HepG2 (cell line): ENCODE results near the gene SP7. TPM values are rescaled to one million over a fixed set of nuclear protein-coding genes. Genes with fewer than 3 reads are reported as not detected.

Experiments used
- ATAC-seq: fragments of 200-7000 bp; cut with Tn5 transposase; 3 replicates; pipeline ENCODE4 v1.9.1; 2020; ENCODE audit warnings: mild to moderate bottlenecking, moderate library complexity
- BruUV-seq: library from RNA; stranded (reverse); fragments of 400-500 nt; replicated peaks from 2 replicates; lab custom pipeline; 2021; lab: Mats Ljungman, UMichigan
- CTCF ChIA-PET: fragments of 300-600 bp; formaldehyde crosslinking; extraction: SDS; loops from one replicate; lab custom pipeline; 2021; ENCODE audit warnings: low total read pairs, inconsistent platforms, low intra/inter-chr PET ratio; lab: Yijun Ruan, JAX
- POLR2A ChIA-PET: fragments of 350-600 bp; sonication (Branson Sonifier 250); formaldehyde crosslinking; loops from one replicate; lab custom pipeline; 2020; ENCODE audit warnings: antibody characterized with exemption, inconsistent platforms; lab: Yijun Ruan, JAX
- DNase-seq: peaks from one replicate; pipeline ENCODE4 v3.0.0-alpha.2; 2015; ENCODE audit warnings: low spot score
- FAIRE-seq: peaks from 3 replicates; lab custom pipeline; 2011; peaks lifted over from hg19 to GRCh38; lab: Jason Lieb, UNC
- H2AFZ ChIP-seq: one replicate; pipeline ENCODE4 v1.6.1; 2011; ENCODE audit warnings: low read length, inconsistent platforms
- H3K27ac ChIP-seq: fragments of 300-600 bp; 3 replicates; pipeline ENCODE4 v1.8.0; 2011; ENCODE audit warnings: mixed run types, mild to moderate bottlenecking, mixed read lengths, low read length, inconsistent platforms; ENCODE audit not compliant: insufficient read depth; ENCODE audit errors: extremely low read length
- H3K27me3 ChIP-seq, 2 experiments: fragments of 200-600 bp in 1 of 2; 2 replicates in 1 of 2; 3 replicates in 1 of 2; pipeline versions ENCODE4 v1.6.0 to v1.8.0; 2011; ENCODE audit warnings: low read length in 2 of 2, mild to moderate bottlenecking in 2 of 2, moderate library complexity in 2 of 2, inconsistent platforms in 1 of 2; ENCODE audit not compliant: insufficient read depth in 2 of 2, control insufficient read depth in 1 of 2
- H3K36me3 ChIP-seq, 2 experiments: fragments of 200-600 bp in 1 of 2; replicated peaks in 1 of 2; 2 replicates in 1 of 2; 3 replicates in 1 of 2; pipeline versions ENCODE4 v1.5.1 to v1.8.0; 2011; ENCODE audit warnings: low read length in 2 of 2, inconsistent platforms in 1 of 2; ENCODE audit not compliant: insufficient read depth in 2 of 2, control insufficient read depth in 1 of 2
- H3K4me1 ChIP-seq: 2 replicates; pipeline ENCODE4 v1.5.1; 2012; ENCODE audit warnings: low read length, inconsistent platforms; ENCODE audit not compliant: insufficient read depth
- H3K4me2 ChIP-seq: 2 replicates; pipeline ENCODE4 v1.6.0; 2011; ENCODE audit warnings: low read depth, low read length, inconsistent platforms
- H3K4me3 ChIP-seq, 3 experiments: fragments of 200-600 bp in 1 of 3; sonication (generic), shearing (Covaris generic) in 1 of 3; replicated peaks in 1 of 3; 2 replicates each; pipeline ENCODE4 v1.5.1; 2011 to 2016; ENCODE audit warnings: low read length in 3 of 3, inconsistent platforms in 2 of 3, low read depth in 2 of 3, mild to moderate bottlenecking in 2 of 3, control low read depth in 1 of 3, mixed read lengths in 1 of 3; ENCODE audit not compliant: insufficient read depth in 1 of 3
- H3K79me2 ChIP-seq: one replicate; pipeline ENCODE4 v1.6.1; 2011; ENCODE audit warnings: low read length, inconsistent platforms; ENCODE audit not compliant: insufficient read depth
- H3K9ac ChIP-seq: 2 replicates; pipeline ENCODE4 v1.6.0; 2011; ENCODE audit warnings: mild to moderate bottlenecking, low read depth, low read length, inconsistent platforms; ENCODE audit not compliant: insufficient read depth
- H3K9me3 ChIP-seq: 2 replicates; pipeline ENCODE4 v1.5.1; 2012; ENCODE audit warnings: mild to moderate bottlenecking, low read length
- H4K20me1 ChIP-seq: 2 replicates; pipeline ENCODE4 v1.6.0; 2011; ENCODE audit warnings: inconsistent platforms, mild to moderate bottlenecking, low read length, moderate library complexity; ENCODE audit not compliant: insufficient read depth
- ATF2 ChIP-seq: sonication (generic); formaldehyde crosslinking; IDR thresholded peaks from 2 replicates; pipeline ENCODE4 v1.4.0; 2020; ENCODE audit warnings: missing genetic modification reagents
- ATM ChIP-seq: fragments of 450-650 bp; IDR thresholded peaks from 2 replicates; pipeline ENCODE4 v1.7.1; 2017; ENCODE audit warnings: mild to moderate bottlenecking, borderline replicate concordance
- DMTF1 ChIP-seq: sonication (generic); formaldehyde crosslinking; IDR thresholded peaks from 2 replicates; pipeline ENCODE4 v1.4.0; 2020; ENCODE audit warnings: mild to moderate bottlenecking, missing genetic modification reagents
- HMGXB4 ChIP-seq, 2 experiments: sonication (generic) in 1 of 2; formaldehyde crosslinking in 1 of 2; IDR thresholded peaks; 2 replicates each; pipeline versions ENCODE4 v1.4.0 to v1.6.1; 2018 to 2020; ENCODE audit warnings: missing genetic modification reagents in 2 of 2, borderline replicate concordance in 1 of 2, low read depth in 1 of 2, mild to moderate bottlenecking in 1 of 2, missing biosample characterization in 1 of 2
- KLF9 ChIP-seq: IDR thresholded peaks from 2 replicates; pipeline ENCODE4 v1.6.1; 2016; ENCODE audit warnings: low read depth
- MYNN ChIP-seq: sonication (generic); formaldehyde crosslinking; IDR thresholded peaks from 2 replicates; pipeline ENCODE4 v1.4.0; 2020; ENCODE audit warnings: mild to moderate bottlenecking, low read depth, missing genetic modification reagents
- PRDM10 ChIP-seq: sonication (generic); formaldehyde crosslinking; IDR thresholded peaks from 2 replicates; pipeline ENCODE4 v1.4.0; 2020; ENCODE audit warnings: low read depth, missing genetic modification reagents
- ZNF704 ChIP-seq: sonication (generic); formaldehyde crosslinking; IDR thresholded peaks from 2 replicates; pipeline ENCODE4 v1.8.1; 2023; ENCODE audit warnings: mild to moderate bottlenecking, inconsistent platforms, moderate library complexity, missing genetic modification reagents, borderline replicate concordance
- ZSCAN9 ChIP-seq: IDR thresholded peaks from 2 replicates; pipeline ENCODE4 v1.6.1; 2016; ENCODE audit warnings: borderline replicate concordance
- WGBS: methylation state at CpG from one replicate; pipeline ENCODE4 v1.1.6; 2017; ENCODE audit warnings: low lambda C conversion rate; 5-methylcytosine and 5-hydroxymethylcytosine counted together
- in situ Hi-C: cut with HindIII; loops from 2 replicates; pipeline ENCODE4 v1.10.0; 2017; ENCODE audit warnings: low pct_unique_long_range_greater_than_20kb; ENCODE audit not compliant: extremely low pct_ligation_motif_present
- intact Hi-C: fragments of 100-400 bp; cut with micrococcal nuclease; formaldehyde crosslinking; loops from one replicate; pipeline ENCODE4 v1.10.0; 2022; ENCODE audit not compliant: unreplicated experiment
- polyA plus RNA-seq, 8 experiments: library from polyadenylated mRNA; depleted of rRNA in 3 of 8; stranded (reverse) in 7 of 8; unstranded in 1 of 8; fragments of >200 nt; fragmentation: Illumina TruSeq in 4 of 8; extraction: Trizol in 4 of 8; gene quantifications; 2 replicates each; pipeline versions ENCODE4 v1.2.1 to v1.2.3, GENCODE V29; 2011 to 2016; ENCODE audit warnings: low read depth in 4 of 8, missing spikeins in 1 of 8, mixed read lengths in 1 of 8; ENCODE audit not compliant: insufficient read depth in 1 of 8
- total RNA-seq, 5 experiments: library from RNA; depleted of rRNA; stranded (reverse); fragments of >200 nt; fragmentation: Illumina TruSeq; extraction: Trizol; gene quantifications; 2 replicates each; pipeline ENCODE4 v1.2.3, GENCODE V29; 2016; ENCODE audit warnings: low read depth in 1 of 5

SP7 gene
- total and polyA plus RNA-seq, 2 of the 13 experiments (the other 11 are each of a cell fraction or from before 2014, with no cell fraction given): not detected

- peaks cover 54% of the 10 kb centered on the region for H3K4me1 ChIP-seq
- 0% methylated on average over 6 of the region's 69 CpGs for WGBS
- in situ Hi-C loops (loop anchor here (5.0 kb wide), 1 partner anchor 177 kb away; the partner anchor contains the start of gene TARBP2), intact Hi-C loops (loop anchor here (1.0 kb wide), 2 partner anchors 20 to 183 kb away; no protein-coding TSS in a partner anchor)
- H3K79me2 ChIP-seq: peaks cover 5% of the 10 kb centered on the region
- ATAC-seq (peak; percentile 77), DNase-seq (peak; percentile 85), FAIRE-seq (no peak)
- ChIA-PET CTCF (interaction anchor here (0.9 to 1.6 kb wide), 4 partner anchors 20 to 183 kb away, joined by 3 to 14 read pairs (median 4); no protein-coding TSS in a partner anchor), POLR2A (interaction anchor here (0.7 to 3.2 kb wide), 10 partner anchors 20 to 246 kb away, joined by 3 to 23 read pairs (median 6); partner anchors contain the start of genes MYG1, PFDN5, PRR13 and SP1)
- H3K9me3 ChIP-seq: no peaks in the 10 kb centered on the region
- H2AFZ ChIP-seq: peak overlapping the region; percentile 77
- BruUV-seq: TSS peak; percentile 70
- H3K27me3 ChIP-seq: peaks cover 0 to 8% of the 10 kb centered on the region in 2 experiments; a peak in 2 of 5 replicates
- H3K4me2 ChIP-seq: peak overlapping the region; percentile 89
- H3K27ac ChIP-seq: peak overlapping the region; percentile 74
- no peaks in the 10 kb centered on the region for H3K36me3 ChIP-seq
- peak overlapping the region; percentile 57 to 65 (median 62) for H3K4me3 ChIP-seq
- peak overlapping the region; percentile 74 for H3K9ac ChIP-seq
- H4K20me1 ChIP-seq: no peaks in the 10 kb centered on the region
- TF ChIP-seq ZSCAN9 (CRISPR knock-in tag): no peak
- TF ChIP-seq HMGXB4 (CRISPR knock-in tag; IDR thresholded peaks at IDR 0.05; ENCODE audit: borderline replicate concordance in 1 of 2, low read depth in 1 of 2): peak; percentile 95
- 0 out of 2 replicates have a peak, but pooled peaks have one; percentile 84 for TF ChIP-seq MYNN (CRISPR knock-in tag)
- peak; percentile 58; the same call in 1 of the 2 replicates for TF ChIP-seq PRDM10
- TF ChIP-seq ATM: no peak
- TF ChIP-seq KLF9 (CRISPR knock-in tag): 0 out of 2 replicates have a peak, but pooled peaks have one; percentile 48
- TF ChIP-seq ATF2: peak; percentile 65
- no peak for TF ChIP-seq DMTF1
- no peak for TF ChIP-seq ZNF704
These were observed 11.2 kb downstream of the SP7 start for GRCh38 chr12:53324779-53325510.
